GM23338 (cell line): ENCODE measurements around the gene ID2.

Experiments
- CREB1 ChIP-seq: fragments of 250-450 bp; sonication (Bioruptor Pico); IDR thresholded peaks from 2 replicates; pipeline ENCODE4 v1.5.0; 2020; ENCODE audit warnings: low read depth, mild to moderate bottlenecking, moderate library complexity
- ETS1 ChIP-seq: IDR thresholded peaks from 2 replicates; pipeline ENCODE4 v1.6.1; 2016; ENCODE audit warnings: antibody characterized with exemption
- EZH2 ChIP-seq: fragments of 200-600 bp; sonication (generic); IDR thresholded peaks from one replicate; pipeline ENCODE4 v1.8.0; 2017; ENCODE audit warnings: antibody characterized with exemption, mild to moderate bottlenecking, low read depth; ENCODE audit not compliant: unreplicated experiment
- EZH2phosphoT487 ChIP-seq: fragments of 200-600 bp; sonication (generic); IDR thresholded peaks from one replicate; pipeline ENCODE4 v1.8.1; 2018; ENCODE audit warnings: antibody characterized with exemption; ENCODE audit not compliant: unreplicated experiment
- JUNB ChIP-seq: IDR thresholded peaks from one replicate; pipeline ENCODE4 v1.6.1; 2016; ENCODE audit warnings: antibody characterized with exemption; ENCODE audit not compliant: unreplicated experiment
- NANOG ChIP-seq: IDR thresholded peaks from 2 replicates; pipeline ENCODE4 v1.6.1; 2016; ENCODE audit warnings: antibody characterized with exemption, borderline replicate concordance
- POLR2AphosphoS5 ChIP-seq: IDR thresholded peaks from 2 replicates; pipeline ENCODE4 v1.6.1; 2016; ENCODE audit warnings: antibody characterized with exemption, low read depth
- REST ChIP-seq: IDR thresholded peaks from one replicate; pipeline ENCODE4 v1.6.1; 2018; ENCODE audit warnings: antibody characterized with exemption; ENCODE audit not compliant: unreplicated experiment
- STAT1 ChIP-seq: IDR thresholded peaks from one replicate; pipeline ENCODE4 v1.6.1; 2016; ENCODE audit warnings: antibody characterized with exemption; ENCODE audit not compliant: unreplicated experiment
- ZNF114 ChIP-seq: fragments of 250-450 bp; sonication (Bioruptor Pico); IDR thresholded peaks from 2 replicates; pipeline ENCODE4 v1.5.0; 2020; ENCODE audit warnings: mild to moderate bottlenecking, moderate library complexity
- ZNF331 ChIP-seq: fragments of 250-450 bp; sonication (Bioruptor Pico); IDR thresholded peaks from 2 replicates; pipeline ENCODE4 v1.5.0; 2020; ENCODE audit warnings: low read depth, mild to moderate bottlenecking, moderate library complexity
- TF ChIP-seq, protein P1 (sequence below), 2 experiments: fragments of 200-600 bp in 1 of 2; sonication (generic) in 1 of 2; conservative IDR thresholded peaks; 2 replicates each; pipeline versions ENCODE4 v1.5.1 to v1.6.1; 2016 to 2017; ENCODE audit warnings: antibody characterized with exemption in 2 of 2, low read depth in 2 of 2, mild to moderate bottlenecking in 2 of 2, moderate library complexity in 1 of 2

- TF ChIP-seq, protein P1, sequence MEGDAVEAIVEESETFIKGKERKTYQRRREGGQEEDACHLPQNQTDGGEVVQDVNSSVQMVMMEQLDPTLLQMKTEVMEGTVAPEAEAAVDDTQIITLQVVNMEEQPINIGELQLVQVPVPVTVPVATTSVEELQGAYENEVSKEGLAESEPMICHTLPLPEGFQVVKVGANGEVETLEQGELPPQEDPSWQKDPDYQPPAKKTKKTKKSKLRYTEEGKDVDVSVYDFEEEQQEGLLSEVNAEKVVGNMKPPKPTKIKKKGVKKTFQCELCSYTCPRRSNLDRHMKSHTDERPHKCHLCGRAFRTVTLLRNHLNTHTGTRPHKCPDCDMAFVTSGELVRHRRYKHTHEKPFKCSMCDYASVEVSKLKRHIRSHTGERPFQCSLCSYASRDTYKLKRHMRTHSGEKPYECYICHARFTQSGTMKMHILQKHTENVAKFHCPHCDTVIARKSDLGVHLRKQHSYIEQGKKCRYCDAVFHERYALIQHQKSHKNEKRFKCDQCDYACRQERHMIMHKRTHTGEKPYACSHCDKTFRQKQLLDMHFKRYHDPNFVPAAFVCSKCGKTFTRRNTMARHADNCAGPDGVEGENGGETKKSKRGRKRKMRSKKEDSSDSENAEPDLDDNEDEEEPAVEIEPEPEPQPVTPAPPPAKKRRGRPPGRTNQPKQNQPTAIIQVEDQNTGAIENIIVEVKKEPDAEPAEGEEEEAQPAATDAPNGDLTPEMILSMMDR (conservative IDR thresholded peaks at IDR 0.05; ENCODE audit: low read depth in 2 of 2) = peak; percentile 68 to 88
- TF ChIP-seq EZH2 = no peak
- TF ChIP-seq EZH2phosphoT487 = no peak
- TF ChIP-seq POLR2AphosphoS5 = no peak
- no peak for TF ChIP-seq REST
- no peak for TF ChIP-seq NANOG
- TF ChIP-seq JUNB = no peak
- TF ChIP-seq CREB1 (CRISPR knock-in tag) = no peak
- no peak for TF ChIP-seq STAT1
- no peak for TF ChIP-seq ETS1
- TF ChIP-seq ZNF114 (CRISPR knock-in tag) = no peak
- TF ChIP-seq ZNF331 (CRISPR knock-in tag) = no peak
These were observed 4.0 kb downstream of the ID2 start for GRCh38 chr2:8685697-8686358.
